Astrocyte of the cerebellum (primary cell): ENCODE measurements around the gene TARS3.

Experiments used
- DNase-seq: peaks from one replicate; pipeline ENCODE4 v3.0.0-alpha.2; 2011; ENCODE audit warnings: low read depth
- H3K4me3 ChIP-seq: 2 replicates; pipeline ENCODE4 v1.5.1; 2011; ENCODE audit warnings: mild to moderate bottlenecking, low read depth, low read length, moderate library complexity
- CTCF ChIP-seq: IDR thresholded peaks from 2 replicates; pipeline ENCODE4 v1.5.1; 2012; ENCODE audit warnings: low read length, low read depth, moderate library complexity, mild to moderate bottlenecking; ENCODE audit errors: missing control alignments
- in situ Hi-C: cut with HindIII; loops from 2 replicates; pipeline ENCODE4 v1.10.0; 2017; ENCODE audit warnings: low sequenced_read_pairs

Gene TARS3

GRCh38 chr15:101615986-101616848, 108.1 kb downstream of the TARS3 start:
- DNase-seq: peak; percentile 19
- no peak overlapping the region for H3K4me3 ChIP-seq
- no peak for TF ChIP-seq CTCF
- in situ Hi-C loops: no loop called here

GRCh38 chr15:101615414-101615985, 108.8 kb downstream of the TARS3 start:
- in situ Hi-C loops: no loop called here
- H3K4me3 ChIP-seq: no peak overlapping the region
- DNase-seq: no peak
- no peak for TF ChIP-seq CTCF

- H3K4me3 ChIP-seq: no peak overlapping the region
- in situ Hi-C loops: no loop called here
- TF ChIP-seq CTCF: no peak
- no peak for DNase-seq
Observed at GRCh38 chr15:101614761-101615160, 109.5 kb downstream of the TARS3 start.

GRCh38 chr15:101614001-101614585, 110.2 kb downstream of the TARS3 start:
- no peak overlapping the region for H3K4me3 ChIP-seq
- in situ Hi-C loops: no loop called here
- no peak for DNase-seq
- no peak for TF ChIP-seq CTCF

- no peak overlapping the region for H3K4me3 ChIP-seq
- in situ Hi-C loops: no loop called here
- TF ChIP-seq CTCF: no peak
- DNase-seq: no peak
Observed at GRCh38 chr15:101613130-101614000, 110.9 kb downstream of the TARS3 start.

- H3K4me3 ChIP-seq: no peak overlapping the region
- no peak for DNase-seq
- TF ChIP-seq CTCF: no peak
- in situ Hi-C loops: no loop called here
Observed at GRCh38 chr15:101612676-101613075, 111.6 kb downstream of the TARS3 start.
